Activated CD8-positive, alpha-beta memory T cell treated with anti-CD3 and anti-CD28 coated beads, Interleukin-2, amount 50 U/mL, for 48 hours (primary cell): Measurements from ENCODE around the gene METTL9.
"Not testable (repeated sequence)": the region's sequence is repeated elsewhere in the genome, so short reads cannot be mapped to it uniquely, and the experiment has no call there.

Experiments
- DNase-seq: peaks from one replicate; pipeline ENCODE4 v3.0.0-alpha.2; 2020

METTL9 gene

GRCh38 chr16:21574372-21574771 lies 25.0 kb upstream of the METTL9 start:
- peak; percentile 23 for DNase-seq

DNA sequence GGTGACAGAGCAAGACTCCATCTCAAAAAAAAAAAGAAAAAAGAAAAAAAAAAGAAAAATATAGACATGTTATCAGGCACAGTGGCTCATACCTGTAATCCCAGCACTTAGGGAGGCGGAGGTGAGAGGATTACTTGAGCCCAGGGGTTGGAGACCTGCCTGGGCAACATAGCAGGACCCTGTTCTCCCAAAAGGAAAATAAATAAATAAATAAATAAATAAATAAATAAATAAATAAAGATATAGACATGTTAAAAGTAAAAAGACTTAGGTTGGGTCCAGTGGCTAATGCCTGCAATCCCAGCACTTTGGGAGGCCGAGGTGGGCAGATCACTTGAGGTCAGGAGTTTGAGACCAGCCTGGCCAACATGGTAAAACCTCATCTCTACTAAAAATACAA lies 23.1 kb upstream of the METTL9 start:
- not testable (repeated sequence) for DNase-seq

DNA sequence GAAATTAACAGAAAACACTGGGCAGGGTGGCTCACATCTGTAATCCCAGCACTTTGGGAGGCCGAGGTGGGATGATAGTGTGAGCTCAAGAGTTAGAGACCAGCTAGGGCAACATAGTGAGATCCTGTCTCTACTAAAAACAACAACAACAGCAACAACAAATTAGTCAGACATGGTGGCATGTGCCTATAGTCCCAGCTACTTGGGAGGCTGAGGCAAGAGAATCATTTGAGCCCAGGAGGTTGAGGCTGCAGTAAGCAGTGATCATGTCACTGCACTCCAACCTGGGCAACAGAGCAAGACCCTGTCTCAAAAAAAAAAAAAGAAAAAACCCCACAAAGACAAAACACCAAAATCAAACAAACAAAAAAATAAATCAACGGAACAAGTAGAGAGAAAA lies 21.9 kb upstream of the METTL9 start:
- not testable (repeated sequence) for DNase-seq

GRCh38 chr16:21578311-21578710 lies 21.1 kb upstream of the METTL9 start:
- DNase-seq = peak; percentile 25

GRCh38 chr16:21580131-21580530 lies 19.2 kb upstream of the METTL9 start:
- peak; percentile 30 for DNase-seq

DNA sequence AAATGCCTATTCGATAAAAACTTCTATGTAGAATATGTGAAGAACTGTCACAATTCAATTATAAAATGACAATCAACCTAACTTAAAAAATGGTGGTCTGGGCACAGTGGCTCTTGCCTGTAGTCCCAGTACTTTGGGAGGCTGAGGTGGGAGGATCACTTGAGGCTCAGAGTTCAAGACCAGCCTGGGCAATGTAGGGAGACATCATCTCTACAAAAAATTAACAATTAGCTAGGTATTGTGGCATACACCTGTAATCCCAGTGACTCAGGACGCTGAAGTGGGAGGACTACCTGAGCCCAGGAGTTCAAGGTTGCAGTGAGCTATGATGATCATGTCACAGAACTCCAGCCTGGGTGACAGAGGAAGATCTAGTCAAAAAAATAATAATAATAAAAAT lies 18.6 kb upstream of the METTL9 start:
- DNase-seq = peak; percentile 13

GRCh38 chr16:21584817-21585216 lies 14.6 kb upstream of the METTL9 start:
- peak; percentile 17 for DNase-seq

- DNase-seq = not testable (repeated sequence)
Observed at GRCh38 chr16:21588593-21588992, 10.8 kb upstream of the METTL9 start.

DNA sequence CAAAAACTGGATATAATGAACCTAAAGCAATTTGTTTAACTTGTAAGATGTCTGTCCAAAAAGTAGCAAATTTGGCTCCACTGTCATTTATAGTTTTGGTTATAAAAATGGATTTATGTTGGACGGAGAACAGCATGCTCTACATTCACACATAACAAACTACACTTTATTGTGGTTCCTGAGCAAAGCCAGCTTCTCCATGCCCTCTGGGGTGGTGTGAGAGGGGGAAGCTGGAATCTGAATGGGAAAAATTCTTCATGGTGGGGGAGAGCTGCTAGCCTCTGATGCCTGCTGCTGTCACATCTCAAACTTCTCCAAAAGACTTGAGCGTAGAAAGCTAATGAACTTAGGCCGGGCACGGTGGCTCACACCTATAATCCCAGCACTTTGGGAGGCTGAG lies 9.8 kb upstream of the METTL9 start:
- no peak for DNase-seq

DNA sequence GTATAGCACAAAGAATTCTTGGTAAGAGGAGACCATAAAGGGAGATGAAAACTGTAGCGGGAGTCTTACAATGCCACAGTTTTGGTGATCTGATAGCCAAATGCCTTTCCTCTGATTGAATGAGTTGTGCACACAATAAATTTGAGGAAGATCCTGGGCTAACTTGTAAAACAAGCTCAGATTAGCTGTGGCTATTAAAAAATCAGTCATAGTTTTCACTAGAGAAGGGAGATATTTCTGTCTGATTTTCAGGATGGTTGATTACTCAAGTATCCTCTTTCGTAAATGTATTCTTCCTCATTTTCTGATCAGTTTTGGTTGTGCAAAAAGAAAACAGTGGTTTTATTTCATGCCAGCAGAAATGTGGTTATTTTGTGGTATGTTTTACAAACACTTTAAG lies 9.1 kb upstream of the METTL9 start:
- no peak for DNase-seq

DNA sequence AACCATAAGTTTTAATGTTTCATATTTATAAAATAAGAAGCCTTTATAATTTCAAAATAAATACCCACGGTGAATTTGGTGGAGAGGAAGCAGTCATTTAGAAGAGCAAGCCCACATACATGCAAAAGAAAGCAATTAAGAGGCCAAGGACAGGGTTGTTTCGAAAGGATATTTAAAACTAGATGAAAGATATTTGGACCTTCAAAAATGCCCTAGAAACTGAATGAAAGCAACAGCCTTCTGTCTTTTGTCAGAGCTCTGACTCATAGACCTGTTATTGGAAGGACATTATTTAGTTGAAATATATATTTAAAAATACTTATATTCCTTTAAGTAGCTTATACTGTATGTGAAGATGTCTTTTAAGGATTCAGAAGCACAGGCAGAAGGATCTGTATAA lies 8.6 kb upstream of the METTL9 start:
- DNase-seq = no peak

DNA sequence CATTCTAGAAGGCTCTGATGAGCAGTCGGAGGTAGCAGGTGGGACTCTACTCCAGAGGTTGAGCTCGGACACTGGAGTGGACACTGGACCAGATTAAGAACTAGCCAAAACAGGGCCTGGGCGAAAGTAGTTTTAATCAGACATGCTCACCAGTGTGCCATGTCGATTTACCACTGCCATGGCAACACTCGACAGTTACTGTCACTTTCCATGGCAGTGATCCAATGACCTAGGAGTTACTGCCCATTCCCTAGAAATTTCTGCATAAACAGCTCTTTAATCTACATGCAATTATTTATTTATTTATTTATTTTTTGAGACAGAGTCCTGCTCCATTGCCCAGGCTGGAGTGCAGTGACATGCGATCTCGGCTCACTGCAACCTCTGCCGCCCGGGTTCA lies 7.2 kb upstream of the METTL9 start:
- DNase-seq = peak; percentile 45

DNA sequence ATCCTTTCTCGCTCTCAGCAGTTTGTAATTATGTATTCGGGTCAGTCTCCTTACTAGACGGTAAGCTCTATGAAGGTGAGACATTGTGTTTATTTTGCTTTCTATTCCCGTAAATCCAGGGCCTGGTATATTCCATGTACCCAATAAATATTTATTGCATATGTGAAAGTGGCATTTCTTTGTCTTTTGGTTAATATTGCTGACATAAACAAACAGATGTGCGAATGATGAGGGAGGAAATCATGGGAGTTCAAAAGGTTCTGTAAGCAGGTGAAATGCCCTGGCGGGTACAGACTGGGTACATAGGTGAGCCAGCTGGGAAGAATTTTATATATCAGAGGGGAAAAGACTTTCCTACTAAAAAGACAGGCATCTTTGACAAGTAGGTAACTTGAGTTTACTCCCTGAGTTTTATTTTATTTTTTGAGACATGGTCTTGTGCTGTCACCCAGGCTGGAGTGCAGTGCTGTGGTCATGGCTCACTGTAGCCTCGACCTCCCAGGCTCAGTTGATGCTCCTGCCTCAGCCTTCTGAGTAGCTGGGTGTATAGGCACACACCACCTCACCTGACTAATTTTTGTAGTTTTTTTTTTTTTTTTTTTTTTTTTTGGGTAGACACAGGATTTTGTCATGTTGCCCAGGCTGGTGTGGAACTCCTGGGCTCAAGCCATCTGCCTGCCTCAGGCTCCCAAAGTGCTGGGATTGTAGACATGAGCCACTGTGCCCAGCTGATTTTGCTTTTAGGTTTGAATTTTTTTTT lies 5.7 kb upstream of the METTL9 start:
- peak; percentile 42 for DNase-seq

DNA sequence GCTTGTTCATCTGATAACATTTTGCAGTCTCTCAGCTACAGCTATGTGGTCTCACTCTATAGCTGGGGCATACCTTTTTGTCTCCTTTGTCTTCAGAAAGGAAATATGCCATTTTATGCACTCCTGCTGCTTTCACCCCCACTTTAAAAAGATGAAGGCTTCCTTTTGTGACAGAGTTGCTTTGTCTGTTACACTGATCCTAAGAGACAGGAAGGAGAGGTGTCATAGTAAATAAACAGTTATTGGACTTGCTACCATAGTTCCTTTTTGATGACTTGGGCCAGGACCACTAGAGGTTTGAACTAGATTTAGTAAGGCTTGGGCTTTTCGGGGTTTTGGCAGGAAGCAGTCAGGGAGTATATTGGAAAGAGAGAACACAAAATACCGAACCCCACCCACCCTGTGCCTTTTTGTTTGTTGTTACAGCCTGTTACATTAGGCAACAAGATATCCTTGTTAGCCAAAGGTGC lies 1.8 kb upstream of the METTL9 start:
- DNase-seq = no peak

GRCh38 chr16:21598206-21598605 lies 1.2 kb upstream of the METTL9 start:
- DNase-seq = no peak

GRCh38 chr16:21598701-21599121 lies 666 bp upstream of the METTL9 start:
- DNase-seq = no peak

DNA sequence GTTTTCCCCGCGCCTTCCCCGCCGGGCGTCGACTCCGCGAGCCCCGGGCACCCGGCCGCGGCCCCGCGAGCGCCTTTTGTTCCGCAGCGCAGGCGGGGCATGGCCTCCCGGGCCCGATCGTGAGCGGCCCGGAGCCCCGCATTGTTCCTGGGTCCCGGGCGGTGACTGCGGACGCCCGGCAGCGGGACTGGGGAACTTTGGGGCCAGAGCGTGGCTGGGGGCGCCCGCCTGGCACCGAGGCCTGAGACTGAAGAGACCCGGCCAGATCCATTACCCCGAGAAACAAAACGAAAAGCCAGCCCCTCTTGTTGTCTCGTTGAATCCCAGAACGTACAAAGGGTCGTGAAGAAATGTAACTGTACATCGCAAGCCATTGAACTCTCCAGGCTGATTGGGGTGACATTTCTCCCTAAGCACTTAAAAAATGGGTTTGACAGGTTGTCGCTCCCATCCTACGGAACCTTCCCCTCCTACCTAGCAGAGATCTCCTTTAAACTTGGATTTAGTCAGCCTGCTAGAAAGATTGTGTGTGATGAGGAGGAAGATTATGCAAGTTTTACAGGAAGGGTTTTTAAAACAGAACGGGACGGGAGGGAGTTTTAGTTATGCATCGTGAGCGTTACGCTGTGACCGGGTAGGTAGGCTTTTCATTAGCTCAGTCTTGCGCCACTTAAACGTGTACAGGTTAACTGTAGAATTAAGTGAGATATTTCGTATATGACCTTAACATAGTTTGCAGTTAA lies 825 bp downstream of the METTL9 start:
- DNase-seq = peak; percentile 64

DNA sequence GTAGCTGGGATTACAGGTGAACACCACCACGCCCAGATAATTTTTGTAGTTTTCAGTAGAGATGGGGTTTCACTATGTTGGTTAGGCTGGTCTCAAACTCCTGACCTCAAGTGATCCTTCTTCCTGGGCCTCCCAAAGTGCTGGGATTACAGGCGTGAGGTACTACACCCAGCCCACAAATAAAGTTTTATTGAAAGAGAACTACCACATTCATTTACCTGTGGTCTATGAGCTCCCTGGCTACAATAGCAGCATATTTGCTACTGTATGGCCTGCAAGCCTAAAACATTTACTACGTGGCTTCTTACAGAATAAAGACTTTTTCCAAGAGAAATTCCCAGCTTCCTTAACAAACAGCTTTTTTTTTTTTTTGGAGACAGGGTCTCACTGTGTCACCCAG lies 3.4 kb downstream of the METTL9 start:
- DNase-seq = no peak

GRCh38 chr16:21603928-21604327 lies 4.6 kb downstream of the METTL9 start:
- DNase-seq = no peak

DNA sequence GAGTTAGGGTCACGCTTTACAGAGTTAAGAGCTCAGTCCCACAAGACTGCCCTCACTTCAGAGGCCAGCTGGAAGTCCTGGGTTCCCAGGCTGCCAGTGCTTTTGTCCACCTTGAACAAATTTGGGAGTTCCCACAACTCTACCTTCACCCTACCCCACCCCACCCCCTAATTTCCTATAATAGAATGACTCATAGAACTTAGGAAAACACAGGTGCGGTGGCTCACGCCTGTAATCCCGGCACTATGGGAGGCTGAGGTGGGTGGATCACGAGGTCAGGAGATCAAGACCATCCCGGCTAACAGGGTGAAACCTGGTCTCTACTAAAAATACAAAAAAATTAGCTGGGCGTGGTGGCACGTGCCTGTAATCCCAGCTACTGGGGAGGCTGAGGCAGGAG lies 6.5 kb downstream of the METTL9 start:
- DNase-seq = not testable (repeated sequence)

DNA sequence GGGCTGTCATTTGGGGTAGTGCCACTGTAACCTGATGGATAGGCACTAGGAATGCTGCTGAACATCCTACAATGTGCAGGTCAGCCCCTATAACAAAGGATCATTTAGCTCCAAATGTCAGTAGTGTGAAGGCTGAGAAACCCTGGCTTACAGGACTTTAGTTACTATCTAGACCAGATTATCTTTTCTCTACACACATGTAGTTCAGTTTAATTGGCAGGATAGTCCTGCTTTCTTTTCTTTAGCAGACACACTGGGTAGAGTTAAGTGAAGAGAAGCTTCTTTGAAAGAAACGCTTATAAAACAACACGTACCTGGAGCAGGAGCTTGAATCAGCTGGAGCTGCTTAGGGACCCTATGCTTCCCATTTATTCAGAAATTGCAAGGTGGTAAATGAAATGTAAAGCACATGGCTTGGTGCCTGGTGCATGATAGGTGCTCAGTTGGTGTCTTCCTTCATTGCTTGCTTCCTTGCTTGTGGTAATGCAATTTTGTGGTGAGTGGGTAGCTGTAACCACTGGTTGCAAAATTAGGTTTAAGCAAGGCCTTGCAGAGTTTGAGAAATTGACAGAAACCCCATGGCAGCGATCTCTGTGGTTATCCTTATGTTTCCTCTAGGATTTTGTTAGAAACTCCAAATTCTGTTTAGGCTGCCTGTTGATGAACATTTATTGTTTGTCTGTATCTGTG lies 9.4 kb downstream of the METTL9 start:
- no peak for DNase-seq

DNA sequence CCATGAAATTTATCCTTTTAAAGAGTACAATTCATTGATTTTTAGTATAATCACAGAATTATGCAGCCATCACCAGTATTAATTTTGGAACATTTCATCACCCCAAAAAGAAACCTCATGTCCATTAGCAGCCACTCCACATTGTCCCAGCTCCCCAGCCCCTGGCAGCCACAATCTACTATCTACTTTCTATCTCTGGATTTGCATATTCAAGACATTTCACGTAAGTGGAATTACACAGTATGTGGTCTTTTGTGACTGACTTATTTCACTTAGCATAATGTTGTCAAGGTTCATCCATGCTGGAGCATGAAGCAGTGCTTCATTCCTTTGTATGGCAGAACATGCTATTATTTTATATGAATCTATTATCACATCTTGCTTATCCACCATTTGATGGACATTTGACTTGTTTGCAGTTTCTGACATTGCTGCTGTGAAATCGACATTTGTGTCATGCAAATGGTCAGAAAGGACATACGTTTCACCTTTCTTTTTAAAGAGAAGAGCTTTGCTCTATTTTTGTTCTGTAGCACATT lies 10.7 kb downstream of the METTL9 start:
- DNase-seq = no peak

DNA sequence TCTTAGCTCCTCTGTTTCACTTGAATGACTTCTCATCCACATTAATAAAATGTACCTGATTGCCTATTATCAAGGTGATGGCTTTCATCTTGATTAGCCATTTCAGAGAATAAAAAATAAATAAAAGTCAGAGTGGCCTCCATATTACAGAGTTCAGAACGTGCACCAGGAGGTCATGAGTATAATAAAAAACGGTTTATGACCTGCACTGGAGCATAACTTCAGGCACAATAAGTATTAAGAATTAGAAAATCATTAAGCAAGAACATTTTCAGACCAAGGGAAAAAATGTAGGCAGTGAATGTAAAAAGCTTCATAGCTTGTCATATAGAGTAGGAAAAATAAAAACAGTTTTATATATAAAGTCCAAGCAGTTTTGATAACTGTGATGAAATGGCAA lies 11.4 kb downstream of the METTL9 start:
- DNase-seq = no peak

DNA sequence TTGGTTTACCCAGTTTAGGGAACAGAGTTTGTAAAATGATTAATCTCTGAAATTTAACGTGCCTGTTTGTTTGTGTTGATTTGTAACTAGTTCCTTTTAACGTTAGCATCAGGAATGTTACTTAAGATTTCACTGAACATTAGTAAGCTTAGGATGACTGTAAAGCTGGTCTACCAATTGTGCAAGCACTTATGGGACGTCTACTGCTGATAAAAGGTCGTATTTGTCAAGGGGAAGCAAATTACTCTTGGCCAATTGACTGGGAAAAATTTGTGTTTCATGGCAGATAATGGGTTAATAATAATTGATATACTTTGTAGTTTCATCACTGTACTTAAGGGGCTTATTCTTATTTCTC lies 11.8 kb downstream of the METTL9 start:
- no peak for DNase-seq
